ENCODE measurements around the gene ZMYND8.

DNA sequence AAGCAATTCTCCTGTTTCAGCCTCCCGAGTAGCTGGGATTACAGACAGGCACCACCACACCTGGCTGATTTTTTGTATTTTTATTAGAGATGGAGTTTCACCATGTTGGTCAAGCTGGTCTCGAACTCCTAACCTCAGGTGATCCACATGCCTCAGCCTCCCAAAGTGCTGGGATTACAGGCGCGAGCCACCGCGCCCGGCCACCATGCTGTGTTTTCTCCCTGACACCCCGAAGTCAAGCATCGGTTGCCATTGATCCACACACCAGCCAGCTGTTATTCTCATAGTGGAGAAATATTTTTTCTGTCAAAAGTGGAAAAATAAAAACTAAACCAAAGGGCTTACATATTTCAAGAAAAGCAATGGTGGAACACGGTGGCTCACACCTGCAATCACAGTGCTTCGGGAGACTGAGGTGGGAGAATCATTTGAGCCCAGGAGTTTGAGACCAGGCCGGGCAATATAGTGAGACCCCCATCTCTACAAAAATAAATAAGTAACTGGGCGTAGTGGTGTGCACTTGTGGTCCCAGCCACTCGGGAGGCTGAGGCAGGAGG, 157.4 kb downstream of the ZMYND8 start:
- TF ChIP-seq BHLHE40 (IDR thresholded peaks at IDR 0.05; ENCODE audit: low read depth, low read length), result no peak
- TF ChIP-seq, protein P1, sequence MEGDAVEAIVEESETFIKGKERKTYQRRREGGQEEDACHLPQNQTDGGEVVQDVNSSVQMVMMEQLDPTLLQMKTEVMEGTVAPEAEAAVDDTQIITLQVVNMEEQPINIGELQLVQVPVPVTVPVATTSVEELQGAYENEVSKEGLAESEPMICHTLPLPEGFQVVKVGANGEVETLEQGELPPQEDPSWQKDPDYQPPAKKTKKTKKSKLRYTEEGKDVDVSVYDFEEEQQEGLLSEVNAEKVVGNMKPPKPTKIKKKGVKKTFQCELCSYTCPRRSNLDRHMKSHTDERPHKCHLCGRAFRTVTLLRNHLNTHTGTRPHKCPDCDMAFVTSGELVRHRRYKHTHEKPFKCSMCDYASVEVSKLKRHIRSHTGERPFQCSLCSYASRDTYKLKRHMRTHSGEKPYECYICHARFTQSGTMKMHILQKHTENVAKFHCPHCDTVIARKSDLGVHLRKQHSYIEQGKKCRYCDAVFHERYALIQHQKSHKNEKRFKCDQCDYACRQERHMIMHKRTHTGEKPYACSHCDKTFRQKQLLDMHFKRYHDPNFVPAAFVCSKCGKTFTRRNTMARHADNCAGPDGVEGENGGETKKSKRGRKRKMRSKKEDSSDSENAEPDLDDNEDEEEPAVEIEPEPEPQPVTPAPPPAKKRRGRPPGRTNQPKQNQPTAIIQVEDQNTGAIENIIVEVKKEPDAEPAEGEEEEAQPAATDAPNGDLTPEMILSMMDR (conservative IDR thresholded peaks at IDR 0.05; ENCODE audit: low read depth, low read length), result no peak

All from IMR-90 (cell line).